Gastrocnemius medialis (tissue), 4 donors: ENCODE results near the gene PSMD13.

Experiments
- CTCF ChIP-seq, 5 experiments: fragments of 450-650 bp in 3 of 5; fragments of 200-600 bp in 2 of 5; sonication (generic) in 2 of 5; IDR thresholded peaks in 4 of 5; conservative IDR thresholded peaks in 1 of 5; 1 replicate in 4 of 5; 2 replicates in 1 of 5; pipeline ENCODE4 v1.5.1; 2016 to 2019; ENCODE audit warnings: antibody characterized with exemption in 5 of 5, mild to moderate bottlenecking in 3 of 5, moderate library complexity in 3 of 5
- POLR2A ChIP-seq, 2 donors: fragments of 450-650 bp; IDR thresholded peaks; one replicate each; pipeline ENCODE4 v1.6.1; 2017; ENCODE audit warnings: antibody characterized with exemption in 2 of 2, mild to moderate bottlenecking in 2 of 2, moderate library complexity in 2 of 2

- TF ChIP-seq CTCF (IDR thresholded peaks at IDR 0.05 in 4 of 5, conservative IDR thresholded peaks at IDR 0.05 in 1 of 5), result no peak
- TF ChIP-seq POLR2A (IDR thresholded peaks at IDR 0.05), result no peak
Observed at GRCh38 chr11:288478-289397, 52.0 kb downstream of the PSMD13 start, which contains the start of gene PGGHG.
